ENCODE data around the gene CACNA1B.

Gene CACNA1B

DNA sequence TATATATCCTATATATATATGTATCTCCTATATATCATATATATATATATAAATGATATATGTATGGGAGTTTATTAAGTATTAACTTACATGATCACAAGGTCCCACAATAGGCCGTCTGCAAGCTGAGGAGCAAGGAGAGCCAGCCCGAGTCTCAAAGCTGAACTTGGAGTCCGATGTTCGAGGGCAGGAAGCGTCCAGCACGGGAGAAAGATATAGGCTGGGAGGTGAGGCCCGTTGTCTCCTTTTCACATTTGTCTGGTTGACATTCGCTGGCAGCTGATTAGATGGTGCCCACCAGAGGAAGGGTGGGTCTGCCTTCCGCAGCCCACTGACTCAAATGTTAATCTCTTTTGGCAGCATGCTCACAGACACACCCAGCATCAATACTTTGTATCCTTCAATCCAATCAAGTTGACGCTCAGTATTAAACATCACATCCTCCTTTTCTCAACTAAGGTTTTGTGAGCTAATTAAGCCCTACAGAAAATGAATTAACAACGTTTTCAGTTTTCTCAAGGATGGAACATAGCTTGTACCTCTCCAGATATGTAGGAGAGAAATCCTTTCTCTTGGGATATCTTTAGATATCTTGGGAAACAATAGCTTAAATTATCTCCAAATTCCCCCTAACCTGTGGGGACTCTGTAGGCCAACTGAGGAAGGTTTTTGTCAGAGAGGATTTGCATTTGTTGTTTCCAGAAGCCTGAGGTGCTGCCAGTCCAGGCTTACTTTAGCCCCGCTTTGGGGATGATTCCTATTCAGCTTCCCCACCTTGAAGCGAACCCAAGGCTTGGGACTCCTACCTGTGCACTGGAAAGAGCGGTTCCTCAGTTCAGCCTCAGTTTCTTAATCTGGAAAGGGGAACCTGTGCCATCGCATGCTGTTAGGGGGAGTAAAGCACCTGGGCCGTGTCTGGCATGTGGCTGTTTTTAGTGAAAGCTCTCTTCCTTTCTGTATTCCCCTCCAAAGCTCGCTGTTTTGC lies 163.2 kb downstream of the CACNA1B start:
- no peak for DNase-seq (ENCODE audit: low read depth)

DNA sequence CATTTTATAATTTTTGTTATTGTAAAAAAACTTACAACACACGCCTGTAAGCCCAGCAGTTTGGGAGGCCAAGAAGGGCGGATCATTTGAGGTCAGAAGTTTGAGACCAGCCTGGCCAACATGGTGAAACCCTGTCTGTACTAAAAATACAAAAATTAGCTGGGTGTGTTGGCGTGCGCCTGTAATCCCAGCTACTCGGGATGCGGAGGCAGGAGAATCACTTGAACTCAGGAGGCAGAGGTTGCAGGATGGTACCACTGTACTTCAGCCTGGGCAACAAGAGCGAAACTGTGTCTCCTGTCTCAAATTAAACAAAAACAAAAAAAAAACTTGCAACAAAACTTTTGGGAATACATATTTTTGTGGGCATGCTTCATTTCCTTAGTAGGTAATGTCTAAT lies 164.6 kb downstream of the CACNA1B start:
- DNase-seq (ENCODE audit: low read depth) = no peak

DNA sequence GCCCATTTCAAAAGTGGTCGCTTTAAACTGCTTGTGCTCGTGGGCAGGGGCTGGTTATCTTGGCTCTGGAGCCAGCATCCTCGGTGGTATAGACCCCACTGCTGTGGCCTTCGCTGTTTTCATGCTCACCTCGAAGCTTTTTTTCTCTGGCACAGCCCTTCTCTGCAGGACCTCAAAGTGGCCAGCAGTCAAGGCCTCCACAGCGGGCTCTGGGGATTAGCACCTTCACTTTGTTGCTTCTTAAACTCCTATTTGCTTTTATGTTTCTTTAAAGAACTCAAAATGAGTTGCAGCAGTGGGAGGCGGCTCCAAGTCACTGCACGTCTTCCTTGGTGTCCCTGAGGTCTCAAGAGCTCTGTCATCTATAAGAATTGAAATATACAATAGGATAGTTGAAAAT lies 165.1 kb downstream of the CACNA1B start:
- no peak for DNase-seq (ENCODE audit: low read depth)

DNA sequence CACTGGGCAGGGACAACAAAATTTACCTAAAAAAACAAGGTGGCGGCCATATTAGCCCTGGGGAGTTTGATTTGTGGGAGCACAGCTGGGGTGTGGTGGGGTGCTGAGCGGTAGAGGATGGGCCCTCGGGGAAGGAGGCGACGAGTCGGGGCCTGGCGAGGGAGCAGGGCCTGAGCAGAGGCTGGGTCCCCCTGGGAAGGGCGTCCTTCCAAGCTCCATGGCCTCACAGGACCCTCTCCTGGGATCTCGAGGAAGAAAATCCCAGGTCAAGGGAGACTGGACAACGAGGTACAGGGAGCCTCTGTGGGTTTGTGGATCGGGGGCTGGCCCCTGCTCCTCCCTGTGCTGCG lies 165.5 kb downstream of the CACNA1B start:
- no peak for DNase-seq (ENCODE audit: low read depth)

DNA sequence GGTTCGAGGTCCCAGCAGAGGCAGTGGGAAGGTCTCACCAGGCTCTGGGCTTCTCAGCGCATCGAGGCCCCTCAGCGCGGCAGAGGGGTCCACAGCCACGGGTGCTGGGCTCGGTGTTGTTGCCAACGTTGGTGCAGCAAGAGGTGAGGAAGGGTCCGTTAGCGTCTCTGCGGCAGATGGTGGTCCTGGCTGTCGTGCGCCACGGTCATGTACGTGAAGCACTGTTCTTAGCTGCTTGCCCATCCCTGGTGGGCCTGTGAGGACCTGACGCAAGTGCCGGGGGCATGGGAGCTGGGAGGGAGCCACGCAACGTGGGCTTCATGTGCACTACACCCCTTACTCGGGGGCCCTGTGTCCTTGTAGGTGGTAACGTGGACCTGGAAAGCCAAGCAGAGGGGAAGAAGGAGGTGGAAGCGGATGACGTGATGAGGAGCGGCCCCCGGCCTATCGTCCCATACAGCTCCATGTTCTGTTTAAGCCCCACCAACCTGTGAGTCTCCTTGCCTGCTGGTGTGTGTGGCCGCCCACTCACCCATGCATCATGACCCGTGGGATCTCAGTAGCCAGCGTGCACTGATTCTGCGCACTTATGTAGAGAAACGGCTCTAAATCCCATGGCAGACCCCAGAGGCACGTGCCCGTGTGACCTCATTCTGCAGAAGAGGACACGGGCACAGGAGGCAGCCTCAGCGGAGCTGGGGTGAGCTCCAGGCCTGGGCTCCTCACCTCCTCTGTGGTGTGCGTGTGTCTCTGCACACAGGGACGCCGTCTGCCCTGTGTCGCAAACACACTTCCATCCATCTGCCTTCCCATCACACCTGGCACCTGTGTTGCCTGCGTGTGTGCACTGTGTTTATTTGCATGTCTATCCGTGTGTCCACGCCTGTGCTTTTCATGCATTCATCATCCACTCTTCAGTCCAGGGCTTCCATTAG lies 166.1 kb downstream of the CACNA1B start:
- no peak for DNase-seq (ENCODE audit: low read depth)

DNA sequence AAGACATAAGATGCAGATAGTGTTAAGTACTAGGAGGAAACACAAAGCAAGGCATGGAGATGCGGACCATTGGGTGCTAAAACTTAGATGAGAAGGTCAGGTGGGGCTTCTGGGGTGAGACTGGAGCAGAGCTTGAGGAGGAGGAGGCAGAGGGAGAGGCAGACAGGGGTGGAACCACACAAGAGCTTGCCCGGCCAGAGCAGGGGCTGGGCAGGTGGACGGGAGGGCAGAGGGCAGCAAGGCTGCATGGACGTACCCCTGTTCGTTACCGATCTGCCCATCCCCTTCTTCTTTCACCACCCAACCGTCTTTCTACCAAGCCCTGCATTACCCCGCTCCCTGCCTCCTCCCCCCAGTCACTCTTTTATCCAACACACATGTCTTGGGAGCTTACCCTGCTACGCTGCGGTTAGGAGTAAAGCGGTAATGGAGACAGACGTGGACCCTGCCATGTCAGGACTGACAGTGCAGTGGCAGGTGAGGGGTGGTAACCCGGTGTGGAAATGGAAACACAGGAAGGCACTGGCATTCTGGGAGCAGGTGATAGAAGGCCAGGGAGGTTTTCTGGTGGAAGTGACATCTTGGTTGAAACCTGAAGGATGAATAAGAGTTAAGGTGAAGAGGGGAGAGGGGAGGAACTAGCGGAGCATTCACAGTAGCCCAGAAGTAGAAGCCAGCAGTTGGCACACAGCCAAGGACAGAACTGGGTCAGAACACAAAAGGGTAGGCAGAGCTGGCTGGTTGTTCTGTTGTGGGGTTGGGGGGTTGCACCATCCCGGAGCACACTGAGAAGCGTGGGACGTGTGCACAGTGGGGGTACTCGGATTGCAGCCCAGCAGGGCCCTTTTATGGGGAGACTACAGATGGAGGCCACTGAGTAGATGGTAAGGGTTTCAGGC lies 167.2 kb downstream of the CACNA1B start:
- DNase-seq (ENCODE audit: low read depth) = no peak

DNA sequence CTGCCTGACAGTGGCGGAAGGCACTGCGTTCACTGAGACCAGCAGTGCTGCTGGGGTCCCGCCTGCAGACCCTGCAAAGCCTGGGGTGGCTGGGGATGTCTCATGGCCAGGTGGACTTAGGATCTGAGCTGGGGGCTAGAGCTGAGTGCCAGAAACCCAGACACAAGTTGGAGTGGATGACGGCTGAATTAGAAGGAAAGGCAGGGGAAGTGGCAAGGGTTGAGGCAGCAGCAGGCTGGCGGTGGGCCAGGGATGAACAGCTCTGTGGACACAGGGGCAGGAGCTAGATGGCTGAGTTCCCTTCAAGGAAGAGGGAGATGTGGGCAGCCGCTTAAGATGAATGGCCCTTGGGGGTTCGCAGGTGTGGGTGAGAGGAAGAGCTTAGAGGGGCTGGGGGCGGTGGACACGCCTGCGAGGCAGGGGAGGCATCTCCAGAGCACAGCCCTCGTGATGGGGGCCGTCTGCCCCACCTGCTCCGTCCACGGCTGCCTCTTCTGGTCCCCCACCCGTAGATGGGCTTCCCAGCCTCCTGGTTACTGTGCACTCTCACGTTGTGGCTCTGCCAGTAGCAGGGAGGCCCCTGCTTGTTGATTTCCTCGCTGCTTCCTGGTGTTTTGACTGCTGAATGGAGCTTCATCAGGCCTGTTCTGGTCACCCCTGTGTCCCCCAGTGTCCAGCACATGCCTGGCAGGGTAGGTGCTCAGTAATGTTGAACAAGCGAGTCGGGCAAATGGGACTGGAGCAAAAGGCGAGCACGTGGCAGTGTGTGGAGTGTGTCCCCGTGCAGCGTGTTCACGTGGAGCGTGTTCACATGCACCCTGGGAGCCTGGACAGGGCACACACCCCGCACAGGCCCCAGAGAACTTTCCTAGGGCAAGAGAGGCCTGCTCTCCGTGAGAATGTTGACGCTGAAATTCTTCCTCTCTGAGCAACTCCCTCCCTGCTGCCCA lies 168.2 kb downstream of the CACNA1B start:
- no peak for DNase-seq (ENCODE audit: low read depth)

DNA sequence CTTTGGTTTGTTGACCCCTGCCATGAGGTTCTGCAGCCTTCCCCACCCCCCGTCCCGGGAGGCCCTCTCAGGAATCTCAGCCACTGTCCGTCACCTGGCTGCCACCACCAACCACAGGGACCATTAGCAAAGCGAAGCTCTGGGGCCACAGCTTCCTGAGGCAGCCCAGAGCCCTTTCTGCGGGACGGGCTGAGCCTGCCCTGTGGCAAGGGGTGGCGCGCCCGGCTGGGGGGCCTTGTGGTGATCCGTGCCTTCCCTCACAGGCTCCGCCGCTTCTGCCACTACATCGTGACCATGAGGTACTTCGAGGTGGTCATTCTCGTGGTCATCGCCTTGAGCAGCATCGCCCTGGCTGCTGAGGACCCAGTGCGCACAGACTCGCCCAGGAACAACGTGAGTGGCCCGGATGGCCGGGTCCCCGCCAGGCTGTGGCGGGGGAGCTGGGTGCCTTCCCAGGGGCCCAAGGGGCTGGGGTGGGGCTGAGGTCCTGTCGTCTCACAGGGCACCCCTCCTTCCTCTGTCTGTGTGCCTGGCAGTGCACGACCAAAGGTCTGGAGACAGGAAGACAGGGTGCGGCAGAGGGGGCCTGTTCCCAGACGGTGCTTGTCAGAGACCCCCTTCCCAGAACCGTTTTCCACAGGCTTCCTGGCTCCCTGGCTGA lies 169.2 kb downstream of the CACNA1B start:
- DNase-seq (ENCODE audit: low read depth) = no peak

DNA sequence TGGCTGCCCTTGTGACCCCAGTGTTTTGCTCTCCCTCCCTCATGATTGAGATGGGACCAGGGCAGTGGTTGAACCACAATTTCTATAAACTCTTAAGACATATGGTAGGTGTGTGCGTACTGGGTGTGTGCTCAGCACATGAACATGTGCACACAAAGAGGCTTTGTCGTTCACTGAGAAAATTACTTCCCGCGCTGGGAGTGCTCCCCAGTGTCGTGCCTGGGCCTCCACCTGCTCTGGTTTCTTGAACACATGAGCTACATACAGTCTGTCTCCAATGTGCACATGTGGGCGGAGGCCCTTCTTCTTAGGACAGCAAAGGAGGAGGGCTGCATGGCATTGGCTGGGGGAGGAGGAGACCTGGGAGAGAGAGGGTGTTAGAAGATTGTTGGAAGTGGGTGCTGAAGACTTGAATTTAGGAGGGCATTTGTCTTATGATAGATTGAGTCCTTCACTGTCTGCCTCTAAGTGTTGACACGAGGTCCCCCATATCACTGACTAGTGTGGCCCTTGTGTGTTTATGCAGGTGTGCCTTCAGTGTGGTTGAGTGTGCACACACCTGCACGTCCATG lies 170.0 kb downstream of the CACNA1B start:
- no peak for DNase-seq (ENCODE audit: low read depth)

DNA sequence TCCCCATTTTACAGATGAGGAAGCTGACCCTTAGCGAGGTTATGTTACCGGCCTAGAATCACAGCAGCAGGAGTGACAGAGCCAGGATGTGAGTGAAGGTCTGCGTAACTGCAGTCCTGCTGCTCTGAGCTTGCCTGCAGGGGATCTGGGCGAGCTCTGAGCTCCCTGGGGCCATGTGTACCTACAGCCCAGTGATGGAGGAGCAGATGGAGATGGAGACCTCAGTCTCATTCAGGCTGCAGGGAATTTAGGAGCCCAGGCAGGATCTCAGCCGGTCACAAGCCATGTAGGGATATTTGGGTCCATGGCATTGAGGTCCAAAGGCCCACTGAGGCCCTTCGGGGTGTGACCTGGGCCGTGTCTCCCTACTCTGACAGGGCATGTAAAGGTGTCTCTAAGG lies 170.6 kb downstream of the CACNA1B start:
- no peak for DNase-seq (ENCODE audit: low read depth)

DNA sequence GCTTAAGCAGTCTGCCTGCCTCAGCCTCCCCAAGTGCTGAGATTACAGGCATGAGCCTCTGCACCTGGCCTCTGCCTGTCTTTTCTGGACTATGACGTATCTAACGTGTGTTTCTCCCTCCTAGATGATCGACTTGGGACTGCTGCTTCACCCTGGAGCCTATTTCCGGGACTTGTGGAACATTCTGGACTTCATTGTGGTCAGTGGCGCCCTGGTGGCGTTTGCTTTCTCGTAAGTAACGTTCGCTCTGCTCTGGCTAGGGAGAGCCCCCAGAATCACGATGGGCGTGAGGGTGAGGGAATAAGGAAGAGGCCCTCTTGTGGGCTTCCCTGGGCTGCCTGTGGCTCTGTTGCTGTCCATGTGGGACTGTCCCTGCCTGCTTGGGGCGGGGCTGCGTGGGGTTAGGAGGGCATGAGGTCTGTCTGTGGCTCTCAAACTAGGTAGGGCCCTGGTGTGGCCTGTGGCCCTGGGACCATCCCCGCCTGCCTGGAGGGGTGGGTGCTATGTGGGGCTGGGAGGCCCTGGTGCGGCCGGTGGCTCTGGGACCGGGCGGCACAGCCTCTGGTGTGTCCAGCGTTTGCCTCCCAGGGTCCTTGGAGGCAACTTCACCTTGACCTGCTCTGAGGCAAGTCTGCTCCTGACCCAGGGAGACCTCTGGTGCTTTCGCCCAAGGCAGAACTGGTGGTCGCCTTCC lies 171.7 kb downstream of the CACNA1B start:
- DNase-seq (ENCODE audit: low read depth) = no peak

DNA sequence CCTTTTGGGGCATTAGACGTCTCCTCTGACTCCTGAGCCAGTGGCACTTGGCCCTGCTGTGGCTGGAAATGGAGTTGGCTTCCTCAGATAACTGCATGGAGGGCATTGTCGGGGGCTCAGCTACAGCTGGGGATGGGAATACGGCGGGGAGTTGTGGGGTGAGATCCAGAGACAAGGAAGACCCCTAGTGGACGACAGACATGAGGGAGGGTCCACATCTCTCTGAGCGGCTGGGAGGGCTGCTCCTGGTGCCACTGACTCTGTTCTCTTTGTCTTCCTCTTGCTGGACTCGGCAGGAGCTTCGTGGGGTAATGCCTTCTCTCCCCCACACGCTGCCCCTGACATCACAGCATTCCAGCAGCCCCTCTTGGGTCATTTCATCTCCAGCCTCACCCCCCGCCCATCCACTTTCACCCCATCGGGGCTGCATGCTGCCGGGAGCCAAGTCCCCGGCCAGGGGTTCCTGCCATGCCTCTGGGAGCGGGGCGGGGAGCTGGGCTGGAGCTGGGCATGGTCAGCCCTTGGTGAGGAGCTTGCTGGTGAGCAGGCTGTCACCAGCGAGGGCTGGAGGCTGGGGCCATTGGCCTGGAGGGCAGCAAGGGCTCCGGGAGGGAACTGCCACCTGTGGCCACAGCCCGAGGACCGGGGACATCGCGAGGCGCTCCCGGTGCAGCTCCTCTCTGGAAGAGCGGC lies 172.3 kb downstream of the CACNA1B start:
- no peak for DNase-seq (ENCODE audit: low read depth)

DNA sequence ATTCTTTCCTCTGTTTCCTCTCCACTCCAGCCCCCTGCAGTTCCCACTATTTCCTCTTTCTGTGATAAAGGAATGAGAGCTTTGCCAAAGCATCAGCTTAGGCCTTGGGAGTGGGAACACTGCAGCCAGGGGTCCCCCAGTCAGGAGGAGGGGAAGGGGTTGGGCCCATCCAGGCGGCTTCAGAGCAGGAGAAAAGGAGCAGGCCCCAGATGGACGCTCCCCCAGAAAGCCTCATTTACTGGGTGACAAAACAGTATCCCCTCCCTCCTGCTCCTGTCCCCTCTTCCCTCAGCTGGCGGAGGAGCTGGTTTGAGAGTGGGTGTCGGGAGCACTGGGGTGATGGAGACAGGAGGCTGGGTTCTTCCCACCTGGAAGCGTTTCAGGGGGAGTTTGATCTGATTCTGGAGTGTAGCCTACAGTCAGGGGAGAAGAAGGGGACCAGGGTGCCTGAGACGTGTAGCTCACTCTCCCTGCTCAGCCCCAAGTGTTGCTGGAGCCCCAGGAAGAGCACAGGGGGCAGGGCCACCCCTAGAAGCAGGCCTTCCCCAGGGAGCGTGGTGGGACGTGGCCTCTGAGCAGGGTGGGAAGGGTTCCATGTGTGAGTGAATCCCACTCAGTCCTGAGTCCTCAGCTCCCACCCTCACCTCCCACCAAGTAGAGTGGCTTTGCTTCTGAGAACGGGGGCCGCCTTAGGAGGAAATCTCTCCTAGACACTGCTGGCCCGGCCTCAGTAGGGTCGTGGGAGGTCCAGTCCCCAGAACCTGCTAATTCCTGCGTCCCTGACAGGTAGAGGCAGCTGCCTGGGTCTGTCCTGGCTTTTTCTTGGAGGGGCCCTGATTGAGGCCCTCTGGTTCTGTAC lies 173.1 kb downstream of the CACNA1B start:
- DNase-seq (ENCODE audit: low read depth) = no peak

DNA sequence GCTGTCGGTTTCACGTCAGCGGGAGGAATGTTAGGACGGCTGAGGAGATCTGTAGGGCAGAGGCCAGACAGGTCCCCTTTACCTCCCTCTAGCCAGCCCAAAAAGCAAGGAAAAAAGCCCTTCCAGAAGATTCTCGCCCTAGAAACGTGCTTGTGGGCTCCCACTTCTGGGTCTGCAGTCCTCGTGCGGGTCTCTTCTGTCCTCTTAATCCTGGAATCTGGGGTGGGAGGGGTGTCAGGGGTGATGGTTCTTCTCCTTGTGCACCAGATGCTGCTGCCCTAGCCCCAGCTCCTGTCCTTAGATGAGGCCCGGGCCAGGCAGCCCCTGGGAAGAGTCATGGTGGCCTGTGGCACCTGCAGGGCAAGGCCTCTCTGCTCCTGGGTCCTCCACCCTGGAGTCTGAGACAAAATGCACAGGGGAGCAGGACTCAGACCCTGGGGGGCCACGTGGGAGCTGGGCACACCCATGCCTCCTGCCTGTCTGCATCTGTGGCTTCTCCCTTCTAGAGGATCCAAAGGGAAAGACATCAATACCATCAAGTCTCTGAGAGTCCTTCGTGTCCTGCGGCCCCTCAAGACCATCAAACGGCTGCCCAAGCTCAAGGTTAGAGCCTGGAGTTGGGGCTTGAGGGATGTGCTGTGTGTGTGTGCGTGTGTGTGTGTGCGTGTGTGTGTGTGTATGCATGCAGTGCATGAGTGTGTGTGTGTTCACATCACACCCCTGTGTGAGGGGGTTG lies 174.2 kb downstream of the CACNA1B start:
- no peak for DNase-seq (ENCODE audit: low read depth)

DNA sequence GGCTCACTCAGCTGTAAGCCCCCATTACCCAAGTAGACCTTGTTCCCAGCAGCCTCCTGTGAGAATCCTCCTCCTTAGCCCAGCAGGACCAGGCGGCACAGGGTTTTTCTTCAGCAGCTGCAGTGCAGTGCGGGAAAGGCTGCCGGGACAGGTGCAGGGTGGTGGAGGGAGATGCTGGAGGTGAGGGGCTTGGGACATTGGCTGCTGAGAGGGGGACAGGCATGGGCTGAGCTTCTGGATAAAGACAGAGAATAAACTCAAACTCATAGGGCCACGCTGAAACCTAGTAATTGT lies 174.7 kb downstream of the CACNA1B start:
- DNase-seq (ENCODE audit: low read depth) = no peak

DNA sequence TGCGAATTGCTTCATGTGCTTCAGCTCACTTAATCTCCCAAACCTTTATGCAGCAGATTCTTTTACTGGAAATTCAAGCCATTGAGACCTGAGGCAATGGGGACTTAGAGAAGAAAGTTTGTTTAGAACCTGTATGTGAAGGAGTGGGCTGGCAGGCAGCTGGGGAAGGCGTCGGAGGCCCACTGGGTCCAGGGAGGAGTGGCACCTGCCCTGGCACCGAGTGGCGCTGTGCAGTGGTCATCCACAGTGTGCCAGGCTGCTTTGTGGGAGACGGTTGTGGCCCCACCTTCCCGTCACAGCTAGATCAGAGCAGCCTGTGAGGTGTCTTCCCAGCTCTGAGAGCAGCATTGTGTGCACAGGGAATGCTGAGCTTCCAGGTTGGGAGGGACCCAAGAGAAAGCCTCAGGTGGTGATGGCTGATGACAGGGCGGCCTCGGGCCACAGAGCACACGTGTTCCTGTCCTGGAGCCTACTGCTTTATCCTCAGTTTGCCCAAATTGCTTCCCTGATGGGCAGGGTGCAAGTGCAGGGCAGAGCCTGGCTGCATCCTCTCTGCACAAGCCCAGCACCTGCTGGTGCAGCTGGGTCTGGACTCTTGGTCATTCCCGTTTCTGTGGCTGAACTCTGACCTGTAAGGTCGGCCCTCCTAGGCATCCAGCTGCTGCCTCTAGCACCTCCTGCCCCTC lies 175.2 kb downstream of the CACNA1B start:
- no peak for DNase-seq (ENCODE audit: low read depth)

All from stimulated activated CD8-positive, alpha-beta memory T cell treated with anti-CD3 and anti-CD28 coated beads, Interleukin-15, amount 100 ng/mL, for 1 hour (primary cell).